Astrocyte of the spinal cord (primary cell): Measurements from ENCODE around the gene LRFN3.
"Not testable (repeated sequence)": the region's sequence is repeated elsewhere in the genome, so short reads cannot be mapped to it uniquely, and the experiment has no call there.

Experiments
- DNase-seq: peaks from one replicate; pipeline ENCODE4 v3.0.0; 2011; ENCODE audit warnings: low read depth, low spot score
- H3K4me3 ChIP-seq: 2 replicates; pipeline ENCODE4 v1.5.1; 2011; ENCODE audit warnings: low read depth, mild to moderate bottlenecking, low read length, moderate library complexity
- CTCF ChIP-seq: IDR thresholded peaks from 2 replicates; pipeline ENCODE4 v1.5.1; 2012; ENCODE audit warnings: low read depth, mild to moderate bottlenecking, low read length, inconsistent platforms
- in situ Hi-C: cut with HindIII; loops from 2 replicates; pipeline ENCODE4 v1.10.0; 2017; ENCODE audit warnings: low sequenced_read_pairs

LRFN3 gene

GRCh38 chr19:35943321-35944301 is 7.4 kb downstream of the LRFN3 start:
- H3K4me3 ChIP-seq: no peak overlapping the region
- in situ Hi-C loops: no loop called here
- no peak for TF ChIP-seq CTCF
- no peak for DNase-seq

GRCh38 chr19:35944556-35944955 is 8.4 kb downstream of the LRFN3 start:
- no peak overlapping the region for H3K4me3 ChIP-seq
- no peak for DNase-seq
- in situ Hi-C loops: no loop called here
- TF ChIP-seq CTCF: no peak

- in situ Hi-C loops: no loop called here
- no peak for TF ChIP-seq CTCF
- H3K4me3 ChIP-seq: no peak overlapping the region
These were observed 9.1 kb downstream of the LRFN3 start for GRCh38 chr19:35945121-35945790.

GRCh38 chr19:35946203-35946602 is 10.0 kb downstream of the LRFN3 start:
- in situ Hi-C loops: no loop called here
- no peak for DNase-seq
- H3K4me3 ChIP-seq: no peak overlapping the region
- no peak for TF ChIP-seq CTCF

More at GRCh38 chr19:35945121-35945790, 9.1 kb downstream of the LRFN3 start:
- DNase-seq: no peak

GRCh38 chr19:35949131-35949530 is 13.0 kb downstream of the LRFN3 start:
- in situ Hi-C loops: no loop called here
- TF ChIP-seq CTCF: no peak
- no peak overlapping the region for H3K4me3 ChIP-seq
- no peak for DNase-seq

GRCh38 chr19:35955881-35956634 is 19.9 kb downstream of the LRFN3 start:
- in situ Hi-C loops: no loop called here
- no peak overlapping the region for H3K4me3 ChIP-seq
- no peak for DNase-seq
- TF ChIP-seq CTCF: no peak

- DNase-seq, H3K4me3 ChIP-seq, in situ Hi-C loops: not testable (repeated sequence)
These were observed 21.2 kb downstream of the LRFN3 start for GRCh38 chr19:35957411-35957810.
